ENCODE data around the gene CDKN2AIP.

Gene CDKN2AIP

DNA sequence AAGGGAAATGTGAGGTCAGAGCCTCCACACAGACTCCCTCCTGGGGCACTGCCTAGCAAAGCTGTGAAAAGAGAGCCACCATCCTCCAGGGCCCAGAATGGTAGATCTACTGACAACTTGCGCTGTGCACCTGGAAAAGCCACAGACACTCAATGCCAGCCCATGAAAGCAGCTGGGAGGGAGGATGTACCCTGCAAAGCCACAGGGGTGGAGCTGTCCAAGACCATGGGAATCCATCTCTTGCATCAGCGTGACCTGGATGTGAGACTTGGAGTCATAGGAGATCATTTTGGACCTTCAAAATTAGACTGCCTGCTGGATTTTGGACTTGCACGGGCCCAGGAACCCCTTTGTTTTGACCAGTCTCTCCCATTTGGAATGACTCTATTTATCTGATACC is 22.8 kb downstream of the CDKN2AIP start:
- no peak overlapping the region for H3K27ac ChIP-seq
- no peak overlapping the region for H3K4me3 ChIP-seq
- TF ChIP-seq, protein P1, sequence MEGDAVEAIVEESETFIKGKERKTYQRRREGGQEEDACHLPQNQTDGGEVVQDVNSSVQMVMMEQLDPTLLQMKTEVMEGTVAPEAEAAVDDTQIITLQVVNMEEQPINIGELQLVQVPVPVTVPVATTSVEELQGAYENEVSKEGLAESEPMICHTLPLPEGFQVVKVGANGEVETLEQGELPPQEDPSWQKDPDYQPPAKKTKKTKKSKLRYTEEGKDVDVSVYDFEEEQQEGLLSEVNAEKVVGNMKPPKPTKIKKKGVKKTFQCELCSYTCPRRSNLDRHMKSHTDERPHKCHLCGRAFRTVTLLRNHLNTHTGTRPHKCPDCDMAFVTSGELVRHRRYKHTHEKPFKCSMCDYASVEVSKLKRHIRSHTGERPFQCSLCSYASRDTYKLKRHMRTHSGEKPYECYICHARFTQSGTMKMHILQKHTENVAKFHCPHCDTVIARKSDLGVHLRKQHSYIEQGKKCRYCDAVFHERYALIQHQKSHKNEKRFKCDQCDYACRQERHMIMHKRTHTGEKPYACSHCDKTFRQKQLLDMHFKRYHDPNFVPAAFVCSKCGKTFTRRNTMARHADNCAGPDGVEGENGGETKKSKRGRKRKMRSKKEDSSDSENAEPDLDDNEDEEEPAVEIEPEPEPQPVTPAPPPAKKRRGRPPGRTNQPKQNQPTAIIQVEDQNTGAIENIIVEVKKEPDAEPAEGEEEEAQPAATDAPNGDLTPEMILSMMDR (IDR thresholded peaks at IDR 0.05), result no peak
- H3K9me3 ChIP-seq, result no peaks in the 10 kb centered on the region
- H3K4me1 ChIP-seq, result no peaks in the 10 kb centered on the region
- intact Hi-C loops (cut with DNase I; ENCODE audit: low total_unique reads), result no loop called here
- H3K36me3 ChIP-seq, result no peaks in the 10 kb centered on the region
- no peak for DNase-seq
- H3K27me3 ChIP-seq, result no peaks in the 10 kb centered on the region

DNA sequence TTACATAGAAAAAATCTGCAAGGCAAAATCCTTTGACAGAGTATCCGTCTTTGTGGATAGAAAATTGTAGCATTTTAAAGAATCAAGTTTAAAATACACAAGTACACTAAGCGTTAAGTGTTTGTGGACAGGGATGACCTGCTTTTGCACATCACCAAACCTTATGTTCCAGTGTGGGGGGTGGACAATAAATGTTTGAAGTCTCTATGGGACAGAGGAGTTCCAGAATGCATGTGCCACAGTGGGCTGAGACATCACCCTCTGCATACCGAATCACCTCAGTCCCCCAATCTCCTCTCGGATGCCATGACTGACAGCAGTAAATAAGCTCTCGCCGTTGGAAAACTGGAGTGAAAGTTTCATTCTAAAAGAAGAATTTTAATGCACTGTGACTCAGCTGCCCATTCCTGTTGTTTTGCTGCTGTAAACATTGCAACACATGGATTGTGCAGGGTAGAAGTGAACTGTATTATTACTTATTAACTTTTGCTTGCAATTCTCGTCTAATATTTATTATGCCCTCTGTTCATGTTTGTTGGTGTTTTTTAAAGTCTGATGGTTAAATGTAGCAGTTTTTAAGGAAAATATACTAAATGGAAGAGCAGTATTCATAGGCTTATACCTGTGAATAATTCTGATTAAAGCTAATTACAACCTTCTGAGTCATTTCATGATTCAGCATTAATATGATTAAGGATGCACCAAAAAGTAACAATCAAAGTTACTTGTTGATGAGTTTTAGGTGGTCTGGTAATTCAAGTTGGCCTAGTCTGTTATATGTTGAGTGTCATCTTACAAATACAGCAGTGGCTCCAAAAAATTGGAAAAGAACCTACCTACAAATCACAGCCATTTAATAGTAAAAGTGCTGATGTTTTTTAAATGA is 24.0 kb downstream of the CDKN2AIP start:
- intact Hi-C loops (cut with DNase I; ENCODE audit: low total_unique reads), result no loop called here
- H3K27me3 ChIP-seq, result no peaks in the 10 kb centered on the region
- H3K4me1 ChIP-seq, result no peaks in the 10 kb centered on the region
- no peaks in the 10 kb centered on the region for H3K9me3 ChIP-seq
- TF ChIP-seq, protein P1 (IDR thresholded peaks at IDR 0.05), result no peak
- H3K27ac ChIP-seq, result no peak overlapping the region
- H3K4me3 ChIP-seq, result no peak overlapping the region
- no peak for DNase-seq
- H3K36me3 ChIP-seq, result no peaks in the 10 kb centered on the region

DNA sequence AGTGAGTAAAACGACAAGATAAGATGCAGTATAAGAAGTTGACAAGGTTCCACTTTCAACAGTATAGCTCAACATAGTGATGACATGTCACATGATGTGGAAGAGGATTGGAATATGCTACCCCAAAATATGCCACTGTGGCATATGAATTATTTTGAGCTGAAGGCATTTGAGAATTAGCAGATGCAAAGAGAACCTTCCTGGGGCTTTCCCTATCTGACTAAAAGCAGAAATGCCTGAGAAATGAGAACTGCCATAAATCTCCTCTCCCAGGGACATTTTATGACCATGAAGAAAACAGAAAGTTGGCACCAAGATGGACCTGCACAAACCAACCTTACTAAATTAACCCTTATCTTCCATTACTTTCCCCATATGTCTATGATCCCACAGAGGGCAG is 24.8 kb downstream of the CDKN2AIP start:
- intact Hi-C loops (cut with DNase I; ENCODE audit: low total_unique reads), result no loop called here
- Histone ChIP-seq H3K36me3 (no peaks in the 10 kb centered on the region), H3K27ac (no peak overlapping the region), H3K9me3 (no peaks in the 10 kb centered on the region), H3K4me1 (no peaks in the 10 kb centered on the region), H3K27me3 (no peaks in the 10 kb centered on the region), H3K4me3 (no peak overlapping the region)
- TF ChIP-seq, protein P1 (IDR thresholded peaks at IDR 0.05), result no peak
- DNase-seq, result no peak

DNA sequence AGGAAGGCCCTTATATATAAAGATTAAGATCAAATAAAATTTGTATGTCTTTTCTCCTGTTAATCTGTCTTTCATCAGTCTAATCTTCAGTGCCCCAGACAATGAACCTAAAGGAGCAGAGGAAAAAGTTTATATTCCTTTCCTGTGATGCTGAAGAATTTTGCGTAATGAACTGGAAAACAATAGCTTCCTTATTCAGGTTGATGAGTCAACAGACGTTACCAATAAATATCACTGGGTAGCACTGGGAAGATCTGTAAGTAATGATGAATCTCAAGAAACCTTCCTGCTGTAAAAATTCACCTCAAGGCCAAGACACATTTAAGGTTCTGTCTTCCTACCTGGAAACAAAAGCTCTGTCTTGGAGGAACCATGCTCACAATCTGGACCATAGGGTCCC is 25.5 kb downstream of the CDKN2AIP start:
- Histone ChIP-seq H3K9me3 (no peaks in the 10 kb centered on the region), H3K36me3 (no peaks in the 10 kb centered on the region), H3K27ac (no peak overlapping the region), H3K4me3 (no peak overlapping the region), H3K27me3 (no peaks in the 10 kb centered on the region), H3K4me1 (no peaks in the 10 kb centered on the region)
- DNase-seq, result no peak
- TF ChIP-seq, protein P1 (IDR thresholded peaks at IDR 0.05), result no peak
- intact Hi-C loops (cut with DNase I; ENCODE audit: low total_unique reads), result loop anchor here (10.0 kb wide), 2 partner anchors 135 to 185 kb away; partner anchors contain the start of genes RWDD4 and TRAPPC11

DNA sequence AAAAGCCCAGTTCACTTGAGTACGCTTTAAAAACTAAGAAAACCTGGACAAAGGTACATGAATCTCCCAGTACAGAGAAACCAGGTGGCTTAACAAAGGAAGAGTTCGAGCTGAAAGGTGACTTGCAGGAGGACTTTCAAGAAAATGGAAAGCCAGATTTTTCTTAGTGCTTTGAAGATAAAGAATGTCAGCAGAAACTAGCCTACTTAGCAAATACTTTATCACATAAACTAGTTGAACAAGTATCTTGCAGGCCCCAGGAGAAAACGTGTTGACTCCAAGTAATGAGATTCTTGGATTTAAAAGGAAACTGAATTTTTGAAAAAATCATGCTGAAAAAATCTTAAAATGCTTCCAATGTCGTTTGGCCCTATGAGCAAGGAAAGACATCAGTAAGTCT is 26.4 kb downstream of the CDKN2AIP start:
- Histone ChIP-seq H3K4me1 (no peaks in the 10 kb centered on the region), H3K9me3 (no peaks in the 10 kb centered on the region), H3K27ac (no peak overlapping the region), H3K36me3 (no peaks in the 10 kb centered on the region), H3K4me3 (no peak overlapping the region), H3K27me3 (no peaks in the 10 kb centered on the region)
- intact Hi-C loops (cut with DNase I; ENCODE audit: low total_unique reads), result loop anchor here (10.0 kb wide), 2 partner anchors 134 to 184 kb away; partner anchors contain the start of genes RWDD4 and TRAPPC11
- DNase-seq, result no peak
- TF ChIP-seq, protein P1 (IDR thresholded peaks at IDR 0.05), result no peak
